Stimulated activated CD8-positive, alpha-beta memory T cell treated with anti-CD3 and anti-CD28 coated beads, Interleukin-12 subunit alpha, Interleukin-12 subunit beta, amount 100 ng/mL, for 24 hours (primary cell): ENCODE data around the gene NHSL2.
"Not testable (repeated sequence)": the region's sequence is repeated elsewhere in the genome, so short reads cannot be mapped to it uniquely, and the experiment has no call there.

Experiments
- DNase-seq: peaks from one replicate; pipeline ENCODE4 v3.0.0-alpha.2; 2020; ENCODE audit errors: extremely low read depth

NHSL2 gene

DNA sequence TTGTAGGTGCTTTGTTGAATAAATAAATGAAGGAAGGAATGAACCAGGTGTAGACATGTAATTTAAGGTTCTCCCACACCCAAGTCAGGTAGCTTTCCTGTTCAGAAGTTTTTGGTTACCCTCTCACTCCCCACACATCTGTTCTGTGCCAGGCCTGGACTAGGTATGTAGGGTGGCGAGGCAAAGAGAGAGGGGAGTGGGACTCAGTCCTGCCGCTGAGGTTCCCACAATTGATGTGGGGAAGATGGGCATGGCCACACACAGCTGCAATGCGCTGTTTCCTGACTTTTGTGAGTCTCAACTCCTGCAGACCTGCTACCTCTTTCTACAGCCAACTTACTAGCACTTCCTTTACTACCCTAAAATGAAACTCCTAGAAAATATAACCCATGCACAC, 132.2 kb downstream of the NHSL2 start:
- DNase-seq: no peak

DNA sequence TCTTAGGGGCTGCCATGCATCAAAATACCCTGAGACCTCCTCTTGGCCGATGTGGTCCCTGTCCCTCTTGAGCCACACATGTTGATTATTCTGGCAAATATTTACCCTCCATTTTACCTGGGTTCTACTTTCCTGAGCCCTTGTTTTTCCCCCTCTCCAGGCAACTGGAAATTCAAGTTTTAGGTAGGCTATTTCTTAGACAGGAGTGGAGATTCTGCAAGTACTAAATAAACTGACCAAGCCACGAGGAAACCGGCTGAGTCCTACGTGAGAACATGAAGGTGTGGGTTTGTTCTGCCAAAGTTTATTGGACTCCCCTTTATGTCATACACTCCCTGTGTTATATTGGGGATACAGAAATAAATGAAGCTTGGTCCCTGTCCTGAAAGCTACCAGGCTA, 133.0 kb downstream of the NHSL2 start:
- DNase-seq: no peak

DNA sequence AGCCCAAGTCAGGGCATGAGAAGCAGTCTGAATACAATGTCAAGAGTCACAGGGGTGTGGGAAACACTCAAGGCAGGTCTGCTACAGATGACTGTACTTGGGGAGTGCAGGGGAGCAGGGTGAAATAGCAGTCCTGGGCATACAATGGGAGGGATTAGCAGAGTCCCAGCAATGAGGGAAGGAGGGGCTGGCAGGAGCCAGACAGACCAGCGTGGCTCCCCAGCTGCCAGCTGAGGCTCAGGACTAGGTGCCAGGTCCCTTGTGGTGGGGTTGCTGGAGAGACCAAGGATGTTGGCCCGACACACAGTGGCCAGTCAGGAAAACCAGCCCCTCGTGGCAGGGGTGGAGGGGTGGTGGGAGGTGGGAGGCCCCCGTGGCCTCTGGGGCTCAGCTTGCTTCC, 134.5 kb downstream of the NHSL2 start:
- DNase-seq: no peak

DNA sequence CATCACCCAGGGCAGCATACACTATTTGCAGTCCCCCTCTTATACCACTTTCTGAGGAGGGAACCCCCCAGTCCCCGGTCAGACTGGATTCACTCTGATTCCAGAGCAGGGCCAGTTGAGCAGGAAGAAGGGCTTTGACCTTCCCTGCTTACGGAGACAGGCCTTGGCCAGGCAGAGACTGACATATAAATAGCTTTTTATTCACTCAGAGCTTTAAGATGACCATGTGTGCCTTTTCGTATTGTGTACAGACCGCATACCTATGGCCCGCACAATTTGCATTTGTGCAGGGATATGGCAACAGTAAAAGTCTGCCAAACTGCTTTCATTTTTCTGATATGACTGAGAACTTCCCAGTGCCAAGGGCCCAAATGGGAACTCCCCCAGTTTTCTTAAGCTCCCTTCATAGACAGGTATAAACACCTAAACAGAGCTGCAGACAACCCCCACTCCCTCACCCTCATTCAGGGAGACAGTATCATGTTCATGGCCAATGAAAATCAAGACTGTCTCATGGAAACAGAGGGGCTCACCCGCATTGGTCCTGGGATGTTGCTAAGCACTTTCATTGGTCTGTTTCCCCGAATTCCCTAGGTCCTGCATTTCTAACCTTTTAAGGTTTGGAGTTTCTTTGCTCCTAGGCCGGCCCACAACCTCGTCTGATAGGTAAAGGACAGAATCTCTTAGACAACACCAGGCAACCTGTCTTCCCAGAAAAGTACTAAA, 135.1 kb downstream of the NHSL2 start:
- no peak for DNase-seq

DNA sequence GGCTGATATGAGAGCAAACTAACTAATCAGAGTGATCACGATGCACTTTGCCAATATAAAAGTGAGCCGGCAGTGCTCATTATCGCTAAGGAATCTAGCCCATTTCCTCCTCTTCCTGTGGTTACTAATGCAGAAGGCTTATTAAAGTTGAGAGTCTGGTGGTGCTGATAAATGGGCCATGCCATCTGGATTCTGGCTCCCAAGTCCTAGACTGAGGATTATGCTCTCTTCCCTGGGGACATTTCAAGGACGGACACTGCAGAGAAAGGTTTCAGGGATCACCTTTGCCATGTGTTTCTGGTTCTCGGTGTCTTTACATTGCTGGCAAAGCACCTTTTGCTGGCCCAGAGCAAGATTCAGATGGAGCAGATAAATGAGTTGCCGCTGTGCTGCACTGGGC, 135.8 kb downstream of the NHSL2 start:
- DNase-seq: no peak

DNA sequence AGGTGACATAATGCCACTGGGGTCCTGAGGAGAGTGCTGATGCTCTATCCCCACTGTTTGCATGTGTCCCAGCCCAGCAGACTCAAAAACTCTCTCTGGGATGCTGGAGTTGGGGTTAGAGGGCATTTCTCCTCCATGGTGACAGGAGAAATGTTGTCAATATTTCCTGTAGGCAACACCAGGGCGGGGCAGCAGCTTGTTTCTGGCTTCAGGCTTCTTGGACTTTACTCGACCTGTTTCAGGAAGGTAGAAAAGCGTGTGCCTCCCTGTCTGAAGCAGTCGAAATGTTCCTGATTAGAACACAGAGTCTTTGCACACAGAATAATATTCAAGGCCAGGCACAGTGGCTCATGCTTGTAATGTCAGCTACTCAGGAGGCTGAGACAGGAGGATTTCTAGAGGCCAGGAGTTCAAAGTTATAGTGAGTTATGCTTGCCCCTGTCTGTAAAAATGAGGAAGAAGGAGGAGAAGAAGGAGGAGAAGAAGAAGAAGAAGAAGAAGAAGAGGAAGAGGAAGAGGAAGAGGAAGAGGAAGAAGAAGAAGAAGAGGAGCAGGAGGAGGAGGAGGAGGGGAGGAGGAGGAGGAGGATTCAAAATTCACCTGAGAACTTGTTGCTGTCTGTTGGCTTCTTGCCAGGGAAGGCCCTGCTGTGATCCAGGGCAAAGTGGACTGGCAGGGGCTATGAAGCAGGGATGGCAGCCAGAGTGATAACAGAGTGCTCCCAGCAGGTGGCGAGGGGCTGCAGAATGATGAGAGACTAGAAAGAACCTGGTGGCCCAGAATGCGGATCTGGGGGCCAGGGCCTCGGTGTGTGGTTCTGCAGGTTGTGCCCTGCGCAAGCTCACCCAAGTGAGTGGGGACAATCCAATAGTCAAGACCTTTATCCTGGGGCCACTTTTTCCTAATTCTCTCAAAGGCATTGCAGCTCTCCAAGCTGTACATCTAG, 138.1 kb downstream of the NHSL2 start:
- no peak for DNase-seq

DNA sequence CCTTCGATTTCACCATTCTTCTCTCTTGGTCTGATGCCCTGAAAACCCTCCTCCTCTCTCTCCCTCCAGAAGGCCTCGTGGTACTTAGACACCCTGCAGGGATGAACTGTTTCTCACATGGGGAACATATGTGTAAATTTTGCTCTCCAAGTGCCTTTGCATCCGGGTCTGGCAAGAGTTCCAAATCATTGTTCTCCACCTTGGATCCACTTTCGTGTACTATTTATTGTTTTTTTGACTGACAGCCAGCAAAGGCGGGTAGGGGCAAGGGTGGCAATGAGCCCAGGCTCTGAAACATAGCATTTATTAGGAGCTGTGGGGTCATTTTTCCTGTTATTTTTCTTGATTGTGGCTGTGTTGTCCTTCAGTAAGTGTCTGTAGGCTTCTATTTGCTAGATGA, 139.4 kb downstream of the NHSL2 start:
- no peak for DNase-seq

DNA sequence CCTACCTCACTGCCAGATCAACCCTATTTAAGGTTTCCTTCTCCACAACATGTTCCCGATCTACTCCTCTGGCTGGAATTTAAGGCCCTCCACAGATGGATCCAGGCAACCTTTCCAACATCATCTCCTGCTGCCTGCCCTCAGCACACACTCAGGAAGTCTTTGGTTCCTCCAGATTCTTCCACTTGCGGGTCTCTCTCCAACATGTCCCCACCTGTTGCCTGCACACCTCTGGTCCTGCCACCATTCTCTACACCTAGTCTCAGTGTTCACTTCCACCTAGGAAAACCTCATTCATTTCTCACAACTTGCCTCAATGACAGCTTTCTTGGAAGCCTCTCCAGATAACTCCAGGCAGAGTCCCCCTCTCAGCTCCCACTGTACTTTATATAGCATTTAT, 140.9 kb downstream of the NHSL2 start:
- no peak for DNase-seq

DNA sequence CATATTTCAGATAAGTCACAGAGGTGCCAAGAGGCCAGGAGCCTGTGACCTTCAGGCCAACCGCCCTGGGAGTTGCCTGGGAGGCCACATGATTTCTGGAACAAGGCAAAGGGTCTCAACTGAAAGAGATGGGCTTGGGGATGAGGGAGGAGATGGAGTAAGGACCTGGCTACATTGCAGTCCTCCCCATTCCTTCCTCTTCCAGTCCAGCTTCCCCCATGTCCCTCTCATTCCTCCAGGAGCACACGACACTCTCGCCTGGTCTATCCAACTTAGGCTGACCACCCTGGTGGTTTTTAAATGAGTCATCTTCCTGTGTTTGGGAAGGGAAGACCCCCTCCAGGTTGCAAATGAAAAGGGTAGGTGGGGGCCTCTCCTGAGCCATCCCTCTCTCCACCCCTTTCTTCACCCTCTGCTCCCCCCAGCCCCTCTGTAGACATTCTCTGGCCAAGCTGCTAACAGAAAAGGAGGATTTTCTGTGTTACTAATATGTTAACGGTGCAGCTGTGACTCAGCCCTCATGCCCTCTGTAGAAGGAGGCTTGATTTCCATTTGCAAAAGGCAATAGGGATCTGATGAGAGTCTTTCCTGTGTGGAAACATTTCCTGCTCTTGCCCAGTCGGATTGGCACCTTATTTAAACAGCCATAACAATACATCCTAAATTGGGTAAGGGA, 141.9 kb downstream of the NHSL2 start:
- DNase-seq: no peak

DNA sequence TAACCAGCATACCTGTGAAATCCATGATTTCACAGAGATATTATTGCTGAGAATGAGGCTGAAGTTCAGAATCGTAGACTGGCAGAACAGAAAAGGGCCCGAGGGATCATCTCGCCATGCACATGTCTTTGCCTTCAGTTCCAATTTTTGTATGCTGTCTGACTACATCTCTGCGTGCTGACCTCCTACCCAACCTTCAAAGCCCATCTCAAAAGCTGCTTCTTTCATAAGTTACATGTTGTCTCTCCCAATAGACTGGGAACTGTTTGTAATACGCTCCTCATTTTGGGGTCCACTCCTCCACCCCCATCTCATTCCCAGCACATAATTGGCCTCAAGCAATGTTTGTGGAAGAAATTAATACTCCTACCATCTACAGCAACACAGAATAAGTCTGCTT, 142.9 kb downstream of the NHSL2 start:
- no peak for DNase-seq

DNA sequence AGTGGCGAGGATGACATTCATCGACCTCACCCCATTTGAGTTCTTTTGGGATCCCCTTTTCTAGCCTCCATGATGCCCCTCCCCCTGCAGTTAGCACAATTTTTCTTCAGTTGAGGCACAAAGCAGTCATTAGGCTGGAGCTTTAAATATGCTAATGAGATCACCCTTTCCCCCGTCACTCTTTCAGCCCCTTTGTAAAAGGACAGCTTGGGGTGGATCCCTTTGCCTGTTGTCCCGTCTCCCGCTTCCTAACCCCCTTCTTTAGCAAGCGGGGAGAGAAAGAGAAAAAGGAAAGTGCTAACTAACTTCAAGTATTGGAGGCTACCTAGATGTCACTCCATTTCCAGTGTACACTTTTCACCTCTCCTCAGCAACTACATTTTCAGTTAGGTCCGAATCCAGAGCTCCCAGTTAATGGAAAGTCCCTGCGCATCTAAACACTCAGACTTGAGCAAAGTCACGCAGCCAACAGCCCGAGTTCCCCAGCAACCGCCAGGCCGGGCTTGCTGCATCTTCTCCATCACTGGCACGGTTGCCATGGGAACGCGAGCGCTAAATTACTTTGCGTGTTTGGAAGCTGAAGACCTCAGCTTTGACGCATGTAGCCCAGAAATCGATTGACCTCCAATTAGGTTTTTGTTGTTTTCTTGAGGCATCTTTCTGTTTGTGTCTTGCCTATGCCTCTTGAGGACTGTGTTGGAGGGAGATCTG, 144.3 kb downstream of the NHSL2 start:
- no peak for DNase-seq

DNA sequence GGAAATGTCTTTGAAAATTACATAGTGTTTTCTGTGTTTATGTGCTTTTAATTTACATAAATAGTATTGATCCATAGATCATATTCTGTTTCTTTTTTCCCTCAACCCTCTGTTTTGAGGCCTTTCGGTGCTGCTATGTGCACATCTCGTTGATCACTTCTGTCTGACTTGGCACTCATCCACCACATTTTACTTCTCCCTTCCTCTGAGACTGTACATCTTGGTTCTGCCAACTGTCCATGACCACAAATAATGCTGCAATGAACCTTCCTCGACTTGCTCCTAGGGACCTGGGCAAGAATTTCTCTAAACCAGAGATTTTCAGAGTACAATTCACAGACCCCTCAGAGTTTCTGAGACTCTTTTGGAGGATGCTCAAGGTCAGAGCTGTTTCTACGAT, 146.7 kb downstream of the NHSL2 start:
- DNase-seq: no peak

DNA sequence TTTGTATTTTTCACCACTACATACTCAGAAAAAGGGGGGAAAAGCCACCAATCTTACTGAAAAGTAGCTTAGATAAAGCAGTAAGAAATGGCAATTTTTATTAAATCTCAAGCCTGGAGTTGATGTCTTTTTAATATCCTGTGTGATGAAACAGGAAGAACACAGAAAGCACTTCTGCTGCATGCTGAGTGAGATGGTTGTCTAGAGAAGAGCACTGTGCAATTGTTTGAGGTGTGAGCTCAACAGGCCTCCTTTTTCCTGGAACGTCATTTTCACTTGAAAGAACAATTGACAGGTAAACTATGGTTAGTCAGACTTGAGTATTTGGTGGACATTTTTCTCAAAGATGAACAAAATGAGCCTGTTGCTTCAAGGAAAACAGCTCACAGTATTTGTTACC, 147.2 kb downstream of the NHSL2 start:
- no peak for DNase-seq

DNA sequence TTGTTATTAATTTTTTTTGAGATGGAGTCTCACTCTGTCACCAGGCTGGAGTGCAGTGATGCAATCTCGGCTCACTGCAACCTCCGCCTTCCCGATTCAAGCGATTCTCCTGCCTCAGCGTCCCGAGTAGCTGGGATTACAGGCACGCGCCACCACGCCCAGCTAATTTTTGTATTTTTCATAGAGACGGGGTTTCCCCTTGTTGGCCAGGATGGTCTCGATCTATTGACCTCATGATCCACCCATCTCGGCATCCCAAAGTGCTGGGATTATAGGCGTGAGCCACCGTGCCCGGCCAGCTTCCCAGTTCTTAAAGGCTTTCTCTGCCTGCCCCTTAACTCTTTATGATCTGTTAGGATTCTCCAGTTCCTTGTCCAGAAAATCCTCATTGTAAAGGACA, 147.7 kb downstream of the NHSL2 start:
- DNase-seq: not testable (repeated sequence)

DNA sequence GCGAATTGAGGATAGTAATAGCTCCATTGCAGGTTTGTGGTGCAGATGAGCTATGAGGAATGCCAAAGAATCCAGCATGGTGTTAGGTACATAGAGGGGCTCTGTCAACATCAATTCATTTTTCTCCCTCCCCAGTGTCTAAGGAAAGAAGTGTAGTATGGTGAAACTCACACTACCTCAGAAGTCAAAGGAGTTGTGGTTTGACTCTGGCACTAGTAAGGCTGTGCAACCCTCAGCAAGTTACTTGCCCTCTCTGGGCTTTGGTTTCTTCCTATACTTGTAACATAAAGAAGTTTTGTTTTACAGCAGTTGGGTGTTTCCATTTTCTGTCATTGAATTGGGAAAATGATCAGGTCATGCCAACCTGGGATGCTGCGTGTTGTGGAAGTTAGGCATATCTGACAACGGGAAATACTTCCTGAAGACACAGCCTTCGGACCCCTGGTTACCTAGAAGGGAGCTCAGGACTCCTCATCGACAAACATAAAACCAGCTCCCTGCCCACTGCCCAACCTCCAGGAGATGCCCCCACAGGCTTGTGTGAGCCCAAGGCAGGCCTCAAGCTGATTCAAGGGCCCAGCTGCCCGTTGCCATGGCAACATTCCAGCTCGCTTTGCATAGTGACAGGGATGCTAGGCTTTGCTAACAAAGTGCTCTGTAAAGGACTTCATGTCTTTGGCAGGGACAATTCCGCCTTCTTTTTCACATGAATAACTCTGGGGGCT, 149.7 kb downstream of the NHSL2 start:
- no peak for DNase-seq

DNA sequence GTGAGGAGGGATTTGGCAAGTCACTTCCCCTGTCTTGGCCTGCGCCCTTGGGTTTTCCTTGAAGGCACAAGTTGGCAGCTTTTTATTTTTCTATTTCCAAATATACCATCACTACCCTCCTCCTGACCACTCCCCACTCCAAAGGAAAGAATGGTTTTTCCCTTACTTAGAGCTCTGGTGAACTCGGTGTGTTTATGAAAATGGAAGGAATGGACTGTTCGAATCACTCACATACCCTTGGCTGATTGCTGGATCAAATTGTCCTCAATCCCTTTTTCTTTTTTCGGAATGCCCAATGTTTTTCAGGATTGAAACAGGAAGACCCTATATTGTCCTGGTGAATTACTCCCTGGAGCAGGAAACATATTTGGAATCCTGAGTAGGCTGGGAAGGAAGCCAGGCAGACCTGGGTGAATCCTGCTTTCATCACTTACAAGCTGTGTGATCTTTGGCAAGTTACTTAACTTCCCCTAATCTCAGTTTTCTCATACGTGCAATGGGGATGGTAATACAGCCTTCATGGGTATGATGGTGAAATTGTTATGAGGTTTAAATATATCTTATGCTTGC, 150.4 kb downstream of the NHSL2 start:
- DNase-seq: no peak

DNA sequence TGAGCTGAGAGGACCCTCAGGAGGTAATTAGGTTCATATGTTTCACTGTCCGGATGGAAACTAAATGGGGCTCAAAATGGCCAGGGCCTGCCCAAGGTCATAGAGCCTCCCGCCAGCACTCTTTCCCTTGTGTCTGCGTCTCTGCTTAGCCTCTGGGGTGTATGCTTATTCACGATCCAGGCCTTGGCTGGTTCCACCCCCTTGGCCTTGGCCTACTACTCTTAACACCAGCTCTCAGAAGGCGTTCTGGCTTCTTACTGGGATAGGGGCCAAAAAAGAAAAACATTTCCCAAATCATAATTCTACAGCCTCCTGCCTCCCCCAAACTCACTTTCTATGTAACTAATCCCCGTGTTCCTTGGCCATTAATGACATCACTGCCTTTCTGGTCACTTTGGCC, 152.3 kb downstream of the NHSL2 start:
- no peak for DNase-seq

DNA sequence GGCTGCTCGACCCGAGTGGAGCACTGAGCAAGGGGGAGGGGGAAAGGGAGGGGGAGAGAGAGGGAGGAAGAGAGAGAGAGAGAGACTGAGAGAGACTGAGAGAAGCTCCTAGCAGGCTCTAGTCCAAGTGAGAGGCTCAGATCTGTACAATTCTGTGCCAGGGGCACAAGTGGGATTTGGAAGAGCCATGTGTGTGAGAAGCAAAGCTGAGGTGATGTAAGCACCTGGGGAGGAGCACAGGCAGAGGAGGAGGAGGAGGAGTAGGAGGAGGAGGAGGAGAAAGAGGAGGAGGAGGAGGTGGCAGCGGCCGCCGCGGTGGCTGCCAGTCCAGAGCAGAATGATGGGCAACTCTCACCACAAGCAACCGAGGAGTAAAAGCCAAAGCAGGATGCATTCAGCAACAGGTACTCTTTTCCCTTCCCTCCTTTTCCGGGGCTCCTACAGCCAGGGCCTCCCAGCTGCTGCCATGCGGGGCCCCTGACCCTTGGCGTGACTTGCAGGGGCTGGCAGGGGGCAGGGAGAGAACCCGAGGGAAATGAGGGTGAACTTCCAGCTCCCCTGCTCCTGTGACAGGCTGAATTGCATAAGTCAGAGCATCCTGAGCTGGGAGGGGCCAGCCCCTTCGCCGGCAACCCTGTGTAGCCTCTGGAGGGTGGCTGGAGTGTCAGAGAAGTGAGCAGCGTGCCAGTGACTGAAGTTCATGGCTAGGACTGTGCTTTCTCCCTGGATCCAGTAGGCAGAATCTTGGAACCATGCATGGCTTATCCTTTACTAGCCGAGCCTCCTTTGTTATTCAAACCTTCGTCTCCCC, 158.9 kb downstream of the NHSL2 start:
- DNase-seq: no peak

DNA sequence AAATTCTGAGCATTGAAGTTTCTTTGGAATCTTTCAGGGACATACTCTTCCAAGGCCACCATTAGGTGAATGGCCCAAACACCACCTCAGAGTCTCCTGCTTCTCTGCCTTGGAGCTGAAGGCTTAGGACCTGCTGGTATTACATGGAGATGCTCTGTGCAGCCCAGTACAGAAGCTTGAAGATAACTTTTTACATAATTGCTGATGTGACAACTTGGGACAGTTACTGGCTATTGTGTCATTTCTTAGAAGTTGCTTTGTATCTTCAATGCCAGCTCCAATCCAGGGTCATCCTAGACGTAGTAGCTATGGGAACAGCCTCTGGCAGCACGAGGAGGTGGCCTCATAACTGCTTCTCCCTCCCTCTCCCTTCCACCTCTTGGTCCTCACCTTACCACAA, 160.6 kb downstream of the NHSL2 start:
- DNase-seq: no peak

DNA sequence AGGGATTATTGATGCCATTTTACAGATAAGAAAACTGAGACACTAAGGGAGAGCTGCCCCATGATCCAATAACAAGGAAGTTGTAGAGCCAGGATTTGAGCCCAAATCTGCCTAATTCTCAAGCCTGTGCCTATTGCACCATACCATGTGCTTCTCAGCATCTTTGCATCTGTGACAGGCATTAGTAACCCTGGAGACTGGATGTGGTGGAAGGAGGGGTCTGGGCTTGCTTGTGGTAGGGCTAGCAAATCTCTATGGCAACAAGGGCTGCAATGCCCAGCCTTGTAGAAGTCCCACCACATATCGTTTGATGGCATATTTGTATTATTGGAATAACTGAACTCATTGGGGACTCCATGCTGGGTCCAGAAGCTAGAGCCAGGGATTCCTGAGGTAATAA, 163.0 kb downstream of the NHSL2 start:
- DNase-seq: no peak
